CD8-positive, alpha-beta memory T cell (primary cell): ENCODE measurements around the gene TMEM117. TPM values are rescaled to one million over a fixed set of nuclear protein-coding genes. Genes with fewer than 3 reads are reported as not detected.

ENCODE experiments used
- CTCF ChIA-PET: fragments of 350-600 bp; sonication (Branson Sonifier 250); formaldehyde crosslinking; loops from one replicate; lab custom pipeline; 2021; ENCODE audit warnings: antibody characterized with exemption; lab: Charles Lee
- POLR2A ChIA-PET: fragments of 350-600 bp; sonication (Branson Sonifier 250); formaldehyde crosslinking; loops from one replicate; lab custom pipeline; 2021; ENCODE audit warnings: antibody characterized with exemption; lab: Charles Lee
- DNase-seq, 5 donors: peaks; one replicate each; pipeline versions ENCODE4 v3.0.0 to v3.0.0-alpha.2; 2020 to 2022; ENCODE audit warnings: mixed read lengths in 1 of 5
- H3K27ac ChIP-seq: one replicate; pipeline ENCODE4 v1.7.0; 2013; ENCODE audit warnings: low read depth, mild to moderate bottlenecking, low read length, moderate library complexity
- H3K27me3 ChIP-seq: 2 replicates; pipeline ENCODE4 v1.7.0; 2013; ENCODE audit warnings: low read length, mild to moderate bottlenecking; ENCODE audit not compliant: insufficient read depth, poor library complexity, severe bottlenecking
- H3K36me3 ChIP-seq: 2 replicates; pipeline ENCODE4 v1.7.0; 2013; ENCODE audit warnings: mild to moderate bottlenecking, low read length, moderate library complexity; ENCODE audit not compliant: insufficient read depth
- H3K4me1 ChIP-seq: 2 replicates; pipeline ENCODE4 v1.7.0; 2013; ENCODE audit warnings: mild to moderate bottlenecking, low read length, moderate library complexity; ENCODE audit not compliant: insufficient read depth
- H3K4me3 ChIP-seq: 2 replicates; pipeline ENCODE4 v1.7.0; 2013; ENCODE audit warnings: mild to moderate bottlenecking, low read length
- H3K9me3 ChIP-seq: 2 replicates; pipeline ENCODE4 v1.7.0; 2013; ENCODE audit warnings: mild to moderate bottlenecking, low read length
- H3K27ac Mint-ChIP-seq, 8 donors: one replicate each; pipeline ENCODE4 v1.8.0; 2020 to 2021; ENCODE audit warnings: mixed read lengths in 8 of 8, mild to moderate bottlenecking in 6 of 8, inconsistent platforms in 3 of 8, moderate library complexity in 3 of 8
- H3K27me3 Mint-ChIP-seq, 2 donors: one replicate each; pipeline ENCODE4 v1.8.0; 2020 to 2021; ENCODE audit warnings: mixed read lengths in 2 of 2, mild to moderate bottlenecking in 1 of 2, moderate library complexity in 1 of 2
- H3K36me3 Mint-ChIP-seq, 3 donors: one replicate each; pipeline ENCODE4 v1.8.0; 2020 to 2021; ENCODE audit warnings: mixed read lengths in 3 of 3, inconsistent platforms in 1 of 3, mild to moderate bottlenecking in 1 of 3
- H3K4me1 Mint-ChIP-seq, 3 donors: one replicate each; pipeline ENCODE4 v1.8.0; 2020 to 2021; ENCODE audit warnings: mixed read lengths in 3 of 3, inconsistent platforms in 1 of 3, mild to moderate bottlenecking in 1 of 3
- H3K4me3 Mint-ChIP-seq, 7 donors: one replicate each; pipeline ENCODE4 v1.8.0; 2020 to 2021; ENCODE audit warnings: mixed read lengths in 7 of 7, mild to moderate bottlenecking in 6 of 7, moderate library complexity in 4 of 7, inconsistent platforms in 2 of 7
- H3K9me3 Mint-ChIP-seq, 5 donors: one replicate each; pipeline ENCODE4 v1.8.0; 2020 to 2022; ENCODE audit warnings: mixed read lengths in 5 of 5, mild to moderate bottlenecking in 3 of 5, moderate library complexity in 2 of 5, inconsistent platforms in 1 of 5
- polyA plus RNA-seq: library from polyadenylated mRNA; unstranded; fragments of 300-500 nt; fragmentation: Illumina TruSeq; gene quantifications from one replicate; pipeline ENCODE4 v1.2.3, GENCODE V29; 2021
- total RNA-seq, 2 experiments: library from RNA; stranded (reverse); gene quantifications; one replicate each; pipeline ENCODE4 v1.2.3, GENCODE V29; 2021

The TMEM117 gene
- total and polyA plus RNA-seq, 3 experiments from 2014 or later: 1.4 to 6.2 (median 1.8) TPM

GRCh38 chr12:43982544-43982943 is 146.7 kb downstream of the TMEM117 start:
- Histone ChIP-seq H3K4me1 (no peaks in the 10 kb centered on the region), H3K27ac (no peak overlapping the region), H3K27me3 (no peaks in the 10 kb centered on the region), H3K36me3 (no peaks in the 10 kb centered on the region), H3K4me3 (no peak overlapping the region), H3K9me3 (no peaks in the 10 kb centered on the region)
- H3K27ac Mint-ChIP-seq: no peak overlapping the region
- H3K4me1 Mint-ChIP-seq: no peaks in the 10 kb centered on the region
- peaks cover 4 to 21% (median 6%) of the 10 kb centered on the region in 3 donors for H3K36me3 Mint-ChIP-seq
- H3K9me3 Mint-ChIP-seq: peaks cover 2 to 18% (median 12%) of the 10 kb centered on the region in 5 donors
- DNase-seq: no peak
- POLR2A ChIA-PET: no interaction called here
- no peak overlapping the region for H3K4me3 Mint-ChIP-seq
- no peaks in the 10 kb centered on the region for H3K27me3 Mint-ChIP-seq
- CTCF ChIA-PET: no interaction called here

- Mint-ChIP-seq H3K27me3 (no peaks in the 10 kb centered on the region), H3K4me1 (peaks cover 3 to 7% (median 7%) of the 10 kb centered on the region in 3 donors), H3K36me3 (peaks cover 0 to 6% (median 5%) of the 10 kb centered on the region in 3 donors), H3K9me3 (no peaks in the 10 kb centered on the region), H3K27ac (no peak overlapping the region), H3K4me3 (no peak overlapping the region)
- no peaks in the 10 kb centered on the region for H3K9me3 ChIP-seq
- no peak overlapping the region for H3K4me3 ChIP-seq
- no peaks in the 10 kb centered on the region for H3K4me1 ChIP-seq
- ChIA-PET POLR2A (no interaction called here), CTCF (no interaction called here)
- H3K27ac ChIP-seq: no peak overlapping the region
- no peaks in the 10 kb centered on the region for H3K36me3 ChIP-seq
- no peaks in the 10 kb centered on the region for H3K27me3 ChIP-seq
- DNase-seq: no peak
Measured at GRCh38 chr12:43988838-43989560, 153.1 kb downstream of the TMEM117 start.

DNA sequence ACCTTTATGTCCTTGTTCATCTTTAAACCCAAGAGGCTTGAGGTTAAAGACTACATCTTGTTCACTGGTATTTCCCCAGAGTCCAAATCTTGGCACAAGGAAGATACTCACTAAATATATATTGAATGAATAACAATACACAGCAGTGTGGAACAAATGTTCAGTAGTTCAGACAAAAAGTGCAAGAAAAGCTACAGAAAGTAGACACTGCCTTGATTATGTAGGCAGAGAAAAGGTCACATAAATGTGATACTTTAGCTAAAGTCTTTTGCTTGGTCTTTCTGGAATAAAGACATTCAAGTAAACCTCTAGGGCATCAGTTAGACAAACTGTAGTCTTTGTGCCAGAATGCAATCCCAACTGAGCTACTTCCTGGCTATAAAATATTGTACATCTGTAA is 157.0 kb downstream of the TMEM117 start:
- Mint-ChIP-seq H3K4me1 (peaks cover 3 to 7% (median 7%) of the 10 kb centered on the region in 3 donors), H3K4me3 (no peak overlapping the region), H3K36me3 (peaks cover 0 to 8% (median 5%) of the 10 kb centered on the region in 3 donors), H3K27ac (no peak overlapping the region), H3K9me3 (no peaks in the 10 kb centered on the region), H3K27me3 (no peaks in the 10 kb centered on the region)
- Histone ChIP-seq H3K4me1 (no peaks in the 10 kb centered on the region), H3K4me3 (no peak overlapping the region), H3K27me3 (no peaks in the 10 kb centered on the region), H3K36me3 (no peaks in the 10 kb centered on the region), H3K27ac (no peak overlapping the region), H3K9me3 (no peaks in the 10 kb centered on the region)
- CTCF ChIA-PET: no interaction called here
- POLR2A ChIA-PET: no interaction called here
- no peak for DNase-seq

- no peaks in the 10 kb centered on the region for H3K27me3 ChIP-seq
- ChIA-PET POLR2A (no interaction called here), CTCF (no interaction called here)
- H3K9me3 Mint-ChIP-seq: peaks cover 0 to 2% (median 0%) of the 10 kb centered on the region in 5 donors
- no peak overlapping the region for H3K4me3 ChIP-seq
- peaks cover 0 to 21% (median 15%) of the 10 kb centered on the region in 3 donors for H3K36me3 Mint-ChIP-seq
- H3K4me1 ChIP-seq: no peaks in the 10 kb centered on the region
- peak in 2 of 5 donors; percentile 2 to 44 for DNase-seq
- H3K27me3 Mint-ChIP-seq: no peaks in the 10 kb centered on the region
- H3K36me3 ChIP-seq: no peaks in the 10 kb centered on the region
- no peak overlapping the region for H3K27ac Mint-ChIP-seq
- H3K27ac ChIP-seq: no peak overlapping the region
- H3K4me1 Mint-ChIP-seq: no peaks in the 10 kb centered on the region
- no peaks in the 10 kb centered on the region for H3K9me3 ChIP-seq
- H3K4me3 Mint-ChIP-seq: no peak overlapping the region
Measured at GRCh38 chr12:44000309-44000952, 164.6 kb downstream of the TMEM117 start.

- no peak overlapping the region for H3K27ac Mint-ChIP-seq
- H3K4me3 Mint-ChIP-seq: no peak overlapping the region
- no peaks in the 10 kb centered on the region for H3K4me1 Mint-ChIP-seq
- H3K4me3 ChIP-seq: no peak overlapping the region
- peaks cover under 1 to 37% (median 18%) of the 10 kb centered on the region in 3 donors for H3K36me3 Mint-ChIP-seq
- peaks cover 0 to 5% (median 1%) of the 10 kb centered on the region in 5 donors for H3K9me3 Mint-ChIP-seq
- no peak for DNase-seq
- no peaks in the 10 kb centered on the region for H3K27me3 ChIP-seq
- no peak overlapping the region for H3K27ac ChIP-seq
- H3K9me3 ChIP-seq: no peaks in the 10 kb centered on the region
- CTCF ChIA-PET: no interaction called here
- H3K36me3 ChIP-seq: no peaks in the 10 kb centered on the region
- POLR2A ChIA-PET: no interaction called here
- H3K4me1 ChIP-seq: no peaks in the 10 kb centered on the region
- H3K27me3 Mint-ChIP-seq: no peaks in the 10 kb centered on the region
Measured at GRCh38 chr12:44002607-44003006, 166.7 kb downstream of the TMEM117 start.

DNA sequence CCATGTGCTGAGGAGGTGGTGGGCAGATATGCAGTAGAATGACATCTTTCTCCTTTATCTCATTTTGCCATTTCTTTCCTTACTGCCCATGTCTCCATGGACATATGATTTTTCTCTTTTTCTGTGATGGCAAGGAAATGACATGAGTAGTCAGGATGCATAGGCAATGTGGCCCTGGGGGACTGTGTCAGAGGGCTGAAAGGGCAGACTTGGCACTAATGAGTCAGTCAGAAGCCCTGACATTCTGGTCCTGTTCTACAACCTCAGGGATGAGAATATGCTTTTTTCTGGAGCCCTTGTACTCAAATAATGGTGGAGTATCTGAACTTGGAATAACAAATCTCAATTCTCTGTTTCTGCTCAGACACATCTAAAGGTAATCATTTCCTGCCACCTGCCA is 167.8 kb downstream of the TMEM117 start:
- Histone ChIP-seq H3K36me3 (no peaks in the 10 kb centered on the region), H3K4me1 (no peaks in the 10 kb centered on the region), H3K27ac (no peak overlapping the region), H3K9me3 (no peaks in the 10 kb centered on the region), H3K4me3 (no peak overlapping the region), H3K27me3 (no peaks in the 10 kb centered on the region)
- peaks cover 2 to 48% (median 24%) of the 10 kb centered on the region in 3 donors for H3K36me3 Mint-ChIP-seq
- H3K4me1 Mint-ChIP-seq: no peaks in the 10 kb centered on the region
- no peak overlapping the region for H3K4me3 Mint-ChIP-seq
- no peaks in the 10 kb centered on the region for H3K27me3 Mint-ChIP-seq
- peaks cover 10 to 14% (median 13%) of the 10 kb centered on the region in 5 donors for H3K9me3 Mint-ChIP-seq
- H3K27ac Mint-ChIP-seq: no peak overlapping the region
- no peak for DNase-seq
- CTCF ChIA-PET: no interaction called here
- POLR2A ChIA-PET: no interaction called here

- no peaks in the 10 kb centered on the region for H3K36me3 ChIP-seq
- no peak overlapping the region for H3K27ac ChIP-seq
- DNase-seq: peak in 2 of 5 donors; percentile 24 to 42
- H3K27ac Mint-ChIP-seq: no peak overlapping the region
- H3K4me1 Mint-ChIP-seq: peaks cover 0 to 3% (median 0%) of the 10 kb centered on the region in 3 donors
- POLR2A ChIA-PET: no interaction called here
- H3K36me3 Mint-ChIP-seq: no peaks in the 10 kb centered on the region
- no peak overlapping the region for H3K4me3 Mint-ChIP-seq
- peaks cover 0 to 2% of the 10 kb centered on the region in 2 donors for H3K27me3 Mint-ChIP-seq
- no peaks in the 10 kb centered on the region for H3K9me3 ChIP-seq
- H3K9me3 Mint-ChIP-seq: no peaks in the 10 kb centered on the region
- CTCF ChIA-PET: interaction anchor here (0.7 to 3.4 kb wide), 6 partner anchors 8 to 934 kb away, joined by 3 to 18 read pairs (median 4); no protein-coding TSS in a partner anchor
- H3K4me3 ChIP-seq: no peak overlapping the region
- no peaks in the 10 kb centered on the region for H3K4me1 ChIP-seq
- H3K27me3 ChIP-seq: no peaks in the 10 kb centered on the region
Measured at GRCh38 chr12:44015333-44015941, 179.6 kb downstream of the TMEM117 start.

- no peak for DNase-seq
- Mint-ChIP-seq H3K4me3 (no peak overlapping the region), H3K36me3 (peaks cover 0 to under 1% (median 0%) of the 10 kb centered on the region in 3 donors), H3K9me3 (no peaks in the 10 kb centered on the region), H3K27me3 (peaks cover 0 to 2% of the 10 kb centered on the region in 2 donors), H3K4me1 (peaks cover 0 to 3% (median 0%) of the 10 kb centered on the region in 3 donors), H3K27ac (no peak overlapping the region)
- no peak overlapping the region for H3K27ac ChIP-seq
- H3K36me3 ChIP-seq: no peaks in the 10 kb centered on the region
- no peaks in the 10 kb centered on the region for H3K9me3 ChIP-seq
- POLR2A ChIA-PET: no interaction called here
- CTCF ChIA-PET: interaction anchor here (1.0 to 3.4 kb wide), 2 partner anchors 914 to 932 kb away, joined by 3 to 18 read pairs; no protein-coding TSS in a partner anchor
- H3K4me3 ChIP-seq: no peak overlapping the region
- no peaks in the 10 kb centered on the region for H3K4me1 ChIP-seq
- H3K27me3 ChIP-seq: no peaks in the 10 kb centered on the region
Measured at GRCh38 chr12:44017216-44017615, 181.3 kb downstream of the TMEM117 start.
